Measurements from ENCODE around the gene PCBD1. TPM values are rescaled to one million over a fixed set of nuclear protein-coding genes. Genes with fewer than 3 reads are reported as not detected.

The PCBD1 gene
- 163 TPM for total RNA-seq (2021; ENCODE audit: unreplicated experiment)
- polyA plus RNA-seq (2012) = 181 and 236 TPM in 2 replicates
- percentile 85 among the genes with signal in this experiment for Bru-seq, nascent RNA
- percentile 87 among the genes with signal in this experiment for BruChase-seq, experiment 1, labeled RNA remaining after a 6-hour chase
- BruChase-seq, experiment 2, labeled RNA remaining after a 2-hour chase = percentile 77 among the genes with signal in this experiment
- long read RNA-seq, transcript PCBD1-201 (4 exons, 1,006 nt) = major isoform, 99 of 123 reads
- long read RNA-seq, partial matches to known transcripts = 8 of 123 reads
- long read RNA-seq, other reads (novel, unspliced or antisense) = 14 of 123 reads

GRCh38 chr10:70887804-70888800, at the start of gene PCBD1:
Gene PCBD1, minus strand, starts transcription at chr10:70888565. Its CDS starts 32 bp downstream, at chr10:70888533.
- H3K9me2 ChIP-seq (ENCODE audit: insufficient read depth) = no peaks in the 10 kb centered on the region
- intact Hi-C loops (cut with micrococcal nuclease) = no loop called here
- POLR2A ChIA-PET = interaction anchor here (0.9 kb wide), 2 partner anchors 10 to 15 kb away, joined by 3 to 4 read pairs; no protein-coding TSS in a partner anchor
- CTCF ChIA-PET = interaction anchor here (1.1 to 1.9 kb wide), 3 partner anchors 15 to 382 kb away, joined by 3 to 8 read pairs (median 4); no protein-coding TSS in a partner anchor
- peak; percentile 83 for ATAC-seq
- H3K36me3 ChIP-seq (ENCODE audit: control insufficient read depth in 1 of 2, insufficient read depth in 2 of 2, low read length in 2 of 2) = peaks cover 16 to 36% of the 10 kb centered on the region in 2 experiments
- H3K4me2 ChIP-seq (ENCODE audit: low read length) = peak within 1 kb of the TSS; percentile 82
- H3K27me3 ChIP-seq (ENCODE audit: insufficient read depth, low read length) = no peaks in the 10 kb centered on the region
- DNase-seq (ENCODE audit: low read depth, low spot score) = peak; percentile 54
- peaks cover 16 to 40% of the 10 kb centered on the region in 2 experiments for H3K4me1 ChIP-seq (ENCODE audit: control insufficient read depth in 1 of 2, insufficient read depth in 2 of 2, low read length in 2 of 2)
- peak within 1 kb of the TSS; percentile 96 for H3K27ac ChIP-seq (ENCODE audit: low read depth, low read length)
- peak within 1 kb of the TSS; percentile 95 for H3K9ac ChIP-seq (ENCODE audit: low read length)
- RAD21 ChIA-PET (ENCODE audit: low non-redundant PET in 1 of 2, low total read pairs in 2 of 2, uncharacterized antibody in 2 of 2, unreplicated experiment in 2 of 2) = interaction anchor here in 1 of 2 experiments (0.7 kb wide), 1 partner anchor 15 kb away, joined by 3 read pairs; no protein-coding TSS in a partner anchor
- no peaks in the 10 kb centered on the region for H3K9me3 ChIP-seq (ENCODE audit: control insufficient read depth in 1 of 2, insufficient read depth in 1 of 2, low read depth in 1 of 2, low read length in 2 of 2)
- no peaks in the 10 kb centered on the region for H4K20me1 ChIP-seq (ENCODE audit: insufficient read depth)
- peaks cover 46% of the 10 kb centered on the region for H3K79me2 ChIP-seq (ENCODE audit: insufficient read depth, low read length)
- peak within 1 kb of the TSS; percentile 81 for H2AFZ ChIP-seq (ENCODE audit: low read depth, low read length, poor library complexity, severe bottlenecking)
- TF ChIP-seq POLR2A (IDR thresholded peaks at IDR 0.05; ENCODE audit: borderline replicate concordance, extremely low read depth, insufficient read depth, insufficient read length) (peak; percentile 51), ELF1 (IDR thresholded peaks at IDR 0.05; ENCODE audit: borderline replicate concordance, low read depth) (no peak), EZH2phosphoT487 (IDR thresholded peaks at IDR 0.05; ENCODE audit: borderline replicate concordance) (no peak), YY1 (IDR thresholded peaks at IDR 0.05; ENCODE audit: extremely low read depth, insufficient replicate concordance, low read depth, low read length) (peak; percentile 6), EZH2 (IDR thresholded peaks at IDR 0.05) (no peak), EGR1 (IDR thresholded peaks at IDR 0.05; ENCODE audit: low read depth) (peak; percentile 90), ZFX (IDR thresholded peaks at IDR 0.05) (peak; percentile 86), SP1 (IDR thresholded peaks at IDR 0.05; ENCODE audit: low read depth) (no peak), POLR2AphosphoS5 (IDR thresholded peaks at IDR 0.05; ENCODE audit: low read depth, low read length) (peak; percentile 76)
- TF ChIP-seq, protein P1, sequence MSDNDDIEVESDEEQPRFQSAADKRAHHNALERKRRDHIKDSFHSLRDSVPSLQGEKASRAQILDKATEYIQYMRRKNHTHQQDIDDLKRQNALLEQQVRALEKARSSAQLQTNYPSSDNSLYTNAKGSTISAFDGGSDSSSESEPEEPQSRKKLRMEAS (IDR thresholded peaks at IDR 0.05) = peak; percentile 57; the same call in 1 of the 2 replicates
- TF ChIP-seq, protein P2, sequence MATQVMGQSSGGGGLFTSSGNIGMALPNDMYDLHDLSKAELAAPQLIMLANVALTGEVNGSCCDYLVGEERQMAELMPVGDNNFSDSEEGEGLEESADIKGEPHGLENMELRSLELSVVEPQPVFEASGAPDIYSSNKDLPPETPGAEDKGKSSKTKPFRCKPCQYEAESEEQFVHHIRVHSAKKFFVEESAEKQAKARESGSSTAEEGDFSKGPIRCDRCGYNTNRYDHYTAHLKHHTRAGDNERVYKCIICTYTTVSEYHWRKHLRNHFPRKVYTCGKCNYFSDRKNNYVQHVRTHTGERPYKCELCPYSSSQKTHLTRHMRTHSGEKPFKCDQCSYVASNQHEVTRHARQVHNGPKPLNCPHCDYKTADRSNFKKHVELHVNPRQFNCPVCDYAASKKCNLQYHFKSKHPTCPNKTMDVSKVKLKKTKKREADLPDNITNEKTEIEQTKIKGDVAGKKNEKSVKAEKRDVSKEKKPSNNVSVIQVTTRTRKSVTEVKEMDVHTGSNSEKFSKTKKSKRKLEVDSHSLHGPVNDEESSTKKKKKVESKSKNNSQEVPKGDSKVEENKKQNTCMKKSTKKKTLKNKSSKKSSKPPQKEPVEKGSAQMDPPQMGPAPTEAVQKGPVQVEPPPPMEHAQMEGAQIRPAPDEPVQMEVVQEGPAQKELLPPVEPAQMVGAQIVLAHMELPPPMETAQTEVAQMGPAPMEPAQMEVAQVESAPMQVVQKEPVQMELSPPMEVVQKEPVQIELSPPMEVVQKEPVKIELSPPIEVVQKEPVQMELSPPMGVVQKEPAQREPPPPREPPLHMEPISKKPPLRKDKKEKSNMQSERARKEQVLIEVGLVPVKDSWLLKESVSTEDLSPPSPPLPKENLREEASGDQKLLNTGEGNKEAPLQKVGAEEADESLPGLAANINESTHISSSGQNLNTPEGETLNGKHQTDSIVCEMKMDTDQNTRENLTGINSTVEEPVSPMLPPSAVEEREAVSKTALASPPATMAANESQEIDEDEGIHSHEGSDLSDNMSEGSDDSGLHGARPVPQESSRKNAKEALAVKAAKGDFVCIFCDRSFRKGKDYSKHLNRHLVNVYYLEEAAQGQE (IDR thresholded peaks at IDR 0.05; ENCODE audit: low read depth) = no peak
- TF ChIP-seq, protein P3, sequence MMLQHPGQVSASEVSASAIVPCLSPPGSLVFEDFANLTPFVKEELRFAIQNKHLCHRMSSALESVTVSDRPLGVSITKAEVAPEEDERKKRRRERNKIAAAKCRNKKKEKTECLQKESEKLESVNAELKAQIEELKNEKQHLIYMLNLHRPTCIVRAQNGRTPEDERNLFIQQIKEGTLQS (IDR thresholded peaks at IDR 0.05) = no peak
- peak within 1 kb of the TSS; percentile 78 to 85 for H3K4me3 ChIP-seq (replicated peaks in 1 of 2; ENCODE audit: low read depth in 1 of 2, low read length in 2 of 2)
- BruUV-seq (replicated peaks) = no TSS peak
